Uterus (tissue), 4 donors: ENCODE measurements around the gene RBBP8NL. TPM values are rescaled to one million over a fixed set of nuclear protein-coding genes. Genes with fewer than 3 reads are reported as not detected.

Experiments used
- DNase-seq, 2 donors: peaks; one replicate each; pipeline ENCODE4 v3.0.0-alpha.2; 2019 to 2020
- H3K27ac ChIP-seq, 2 donors: fragments of 200-600 bp; sonication (generic); 1 replicate in 1 of 2; 2 replicates in 1 of 2; pipeline ENCODE4 v1.5.1; 2016 to 2018
- H3K27me3 ChIP-seq, 2 donors: fragments of 200-600 bp; sonication (generic); one replicate each; pipeline ENCODE4 v1.5.1; 2018 to 2019; ENCODE audit warnings: control low read depth in 1 of 2
- H3K36me3 ChIP-seq, 2 donors: fragments of 200-600 bp; sonication (generic); one replicate each; pipeline ENCODE4 v1.5.1; 2019; ENCODE audit warnings: control low read depth in 1 of 2
- H3K4me1 ChIP-seq, 2 donors: fragments of 200-600 bp; sonication (generic); one replicate each; pipeline ENCODE4 v1.5.1; 2018 to 2019; ENCODE audit warnings: control low read depth in 1 of 2
- H3K4me3 ChIP-seq, 2 donors: fragments of 200-600 bp; sonication (generic); 1 replicate in 1 of 2; 2 replicates in 1 of 2; pipeline ENCODE4 v1.5.1; 2018 to 2019; ENCODE audit warnings: mild to moderate bottlenecking in 1 of 2
- H3K9me3 ChIP-seq, 2 donors: fragments of 200-600 bp; sonication (generic); one replicate each; pipeline ENCODE4 v1.5.1; 2019; ENCODE audit warnings: control low read depth in 1 of 2
- POLR2A ChIP-seq, 2 donors: fragments of 450-650 bp; IDR thresholded peaks; one replicate each; pipeline ENCODE4 v1.6.1; 2016; ENCODE audit warnings: antibody characterized with exemption in 2 of 2, mild to moderate bottlenecking in 1 of 2, moderate library complexity in 1 of 2
- intact Hi-C: fragments of 100-400 bp; cut with DNase I; formaldehyde crosslinking; loops from one replicate; pipeline ENCODE4 v1.15.1; 2023; ENCODE audit warnings: low total_unique reads
- total RNA-seq, 4 donors: library from RNA; depleted of rRNA in 3 of 4; stranded (reverse); fragments of >200 nt in 3 of 4; gene quantifications; one replicate each; pipeline versions ENCODE4 v1.1.0 to v1.2.4, GENCODE V29; 2014 to 2023
- TF ChIP-seq, protein P1 (sequence below), 4 experiments: fragments of 200-600 bp in 2 of 4; fragments of 450-650 bp in 2 of 4; sonication (generic) in 2 of 4; IDR thresholded peaks; one replicate each; pipeline ENCODE4 v1.5.1; 2016 to 2019; ENCODE audit warnings: antibody characterized with exemption in 4 of 4, mild to moderate bottlenecking in 2 of 4, moderate library complexity in 1 of 4
- donor health status: DM: yes; HTN: yes; CAD: no.

Gene RBBP8NL, protein sequence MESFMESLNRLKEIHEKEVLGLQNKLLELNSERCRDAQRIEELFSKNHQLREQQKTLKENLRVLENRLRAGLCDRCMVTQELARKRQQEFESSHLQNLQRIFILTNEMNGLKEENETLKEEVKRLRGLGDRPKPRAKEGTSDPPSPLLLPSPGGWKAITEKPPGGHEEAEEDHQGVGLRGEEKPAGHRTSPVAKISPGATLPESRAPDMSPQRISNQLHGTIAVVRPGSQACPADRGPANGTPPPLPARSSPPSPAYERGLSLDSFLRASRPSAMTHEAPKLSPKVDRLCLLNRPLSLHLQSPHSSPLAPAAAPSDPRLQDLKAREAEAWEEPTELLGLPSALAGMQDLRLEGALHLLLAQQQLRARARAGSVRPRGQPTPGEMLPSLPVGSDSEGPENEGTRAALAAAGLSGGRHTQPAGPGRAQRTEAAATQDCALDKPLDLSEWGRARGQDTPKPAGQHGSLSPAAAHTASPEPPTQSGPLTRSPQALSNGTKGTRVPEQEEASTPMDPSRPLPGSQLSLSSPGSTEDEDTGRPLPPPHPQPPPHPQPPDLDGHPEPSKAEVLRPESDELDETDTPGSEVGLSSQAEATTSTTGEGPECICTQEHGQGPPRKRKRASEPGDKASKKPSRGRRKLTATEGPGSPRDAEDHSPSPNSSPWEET
- under 1 TPM in 1 of 4 donors, not detected in 3; 0.35 TPM for total RNA-seq

DNA sequence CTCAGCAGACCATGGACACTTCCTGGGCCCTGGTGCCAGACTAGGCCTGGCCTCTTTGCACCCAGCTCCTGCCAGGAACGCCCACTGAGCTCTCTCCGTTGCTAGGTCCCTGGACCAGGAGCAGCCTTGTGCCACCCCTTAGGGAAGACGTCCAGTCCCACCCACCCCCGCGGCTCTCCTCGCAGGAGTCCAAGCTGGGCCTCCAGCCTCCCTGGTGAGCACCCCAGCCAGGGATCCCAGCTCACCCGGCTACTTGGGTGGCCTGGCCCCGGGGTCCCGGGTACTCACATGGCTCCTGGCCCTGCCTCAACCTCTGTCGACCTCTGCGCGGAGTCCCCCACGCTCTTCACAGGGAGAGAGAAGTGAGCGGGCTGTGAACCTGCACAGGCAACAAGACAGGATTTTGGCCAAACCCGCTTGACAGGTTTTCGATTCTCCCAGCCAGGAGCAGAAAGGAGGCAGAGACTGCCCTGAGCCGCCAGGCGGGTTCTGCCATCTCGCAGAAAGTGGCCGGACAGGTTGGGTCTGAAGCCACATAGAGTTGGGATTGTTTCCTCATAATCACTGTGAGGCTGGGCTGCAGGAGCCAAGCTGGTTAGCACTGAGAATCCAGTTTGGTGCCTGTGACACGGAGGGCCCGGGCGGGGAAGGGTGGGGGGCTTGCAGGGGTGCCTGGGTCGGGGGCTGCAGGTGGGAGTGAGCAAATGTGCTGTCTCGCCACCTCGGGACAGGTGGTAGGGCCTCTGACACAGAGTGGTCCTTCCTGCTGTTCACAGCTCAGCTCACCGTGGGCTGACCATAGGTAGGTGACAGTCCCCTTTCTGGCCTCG, at the start of gene RBBP8NL:
Gene RBBP8NL (minus strand): TSS at position 368 of the 830 bp plus-strand sequence. CDS start 7,892 bp downstream, outside the sequence.
- H3K36me3 ChIP-seq = no peaks in the 10 kb centered on the region
- no peaks in the 10 kb centered on the region for H3K27me3 ChIP-seq
- no peak for DNase-seq
- intact Hi-C loops = no loop called here
- H3K9me3 ChIP-seq = no peaks in the 10 kb centered on the region
- no peaks in the 10 kb centered on the region for H3K4me1 ChIP-seq
- no peak within 1 kb of the TSS for H3K27ac ChIP-seq
- H3K4me3 ChIP-seq = no peak within 1 kb of the TSS
- no peak for TF ChIP-seq POLR2A (IDR thresholded peaks at IDR 0.05)
- TF ChIP-seq, protein P1, sequence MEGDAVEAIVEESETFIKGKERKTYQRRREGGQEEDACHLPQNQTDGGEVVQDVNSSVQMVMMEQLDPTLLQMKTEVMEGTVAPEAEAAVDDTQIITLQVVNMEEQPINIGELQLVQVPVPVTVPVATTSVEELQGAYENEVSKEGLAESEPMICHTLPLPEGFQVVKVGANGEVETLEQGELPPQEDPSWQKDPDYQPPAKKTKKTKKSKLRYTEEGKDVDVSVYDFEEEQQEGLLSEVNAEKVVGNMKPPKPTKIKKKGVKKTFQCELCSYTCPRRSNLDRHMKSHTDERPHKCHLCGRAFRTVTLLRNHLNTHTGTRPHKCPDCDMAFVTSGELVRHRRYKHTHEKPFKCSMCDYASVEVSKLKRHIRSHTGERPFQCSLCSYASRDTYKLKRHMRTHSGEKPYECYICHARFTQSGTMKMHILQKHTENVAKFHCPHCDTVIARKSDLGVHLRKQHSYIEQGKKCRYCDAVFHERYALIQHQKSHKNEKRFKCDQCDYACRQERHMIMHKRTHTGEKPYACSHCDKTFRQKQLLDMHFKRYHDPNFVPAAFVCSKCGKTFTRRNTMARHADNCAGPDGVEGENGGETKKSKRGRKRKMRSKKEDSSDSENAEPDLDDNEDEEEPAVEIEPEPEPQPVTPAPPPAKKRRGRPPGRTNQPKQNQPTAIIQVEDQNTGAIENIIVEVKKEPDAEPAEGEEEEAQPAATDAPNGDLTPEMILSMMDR (IDR thresholded peaks at IDR 0.05) = no peak

DNA sequence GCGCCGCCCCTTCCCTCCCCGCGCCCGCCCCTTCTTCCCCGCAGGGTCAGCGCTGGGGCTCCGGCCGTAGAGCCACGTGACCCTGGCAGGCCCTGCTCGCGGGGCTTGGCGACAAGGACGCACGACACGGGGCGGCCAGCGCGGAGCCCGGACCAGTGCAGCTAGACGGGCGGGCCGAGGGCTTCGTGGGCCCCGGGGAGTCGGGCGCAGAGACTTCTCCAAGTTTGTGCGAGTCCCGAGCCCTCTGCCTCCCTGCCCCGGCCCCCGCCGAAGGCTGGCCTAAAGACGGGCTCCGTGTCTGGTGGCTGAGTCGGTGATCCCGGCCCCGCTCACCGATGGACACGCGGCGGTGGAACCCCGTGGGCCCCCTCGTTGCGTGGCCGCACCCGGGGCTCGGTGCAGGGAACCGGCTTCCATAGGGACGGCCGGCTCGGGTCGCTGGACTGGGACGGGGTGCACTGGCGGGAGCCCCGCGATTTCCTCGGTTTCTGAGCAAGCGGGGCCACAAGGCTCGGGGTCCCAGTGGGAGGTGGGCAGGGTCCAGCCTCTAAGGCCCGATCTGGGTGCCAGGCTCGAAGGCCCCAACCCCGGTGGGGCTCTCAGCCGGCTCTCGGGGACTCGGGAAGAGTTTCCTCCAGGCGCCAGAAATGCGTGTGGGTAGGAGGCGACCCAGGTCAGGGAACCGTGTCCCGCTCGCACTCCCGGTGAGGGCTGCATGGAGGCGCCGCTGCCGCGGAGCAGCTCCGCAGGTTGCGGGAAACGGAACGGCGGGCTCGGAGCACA, 48.9 kb upstream of the RBBP8NL start:
- Histone ChIP-seq H3K27ac (peak overlapping the region in 1 of 2 donors; percentile 80), H3K4me1 (peaks cover 0 to 7% of the 10 kb centered on the region in 2 donors), H3K4me3 (peak overlapping the region; percentile 32 to 41), H3K9me3 (no peaks in the 10 kb centered on the region), H3K27me3 (no peaks in the 10 kb centered on the region), H3K36me3 (no peaks in the 10 kb centered on the region)
- DNase-seq = no peak
- intact Hi-C loops = no loop called here
- TF ChIP-seq POLR2A (IDR thresholded peaks at IDR 0.05) = no peak
- TF ChIP-seq, protein P1 (IDR thresholded peaks at IDR 0.05) = no peak

DNA sequence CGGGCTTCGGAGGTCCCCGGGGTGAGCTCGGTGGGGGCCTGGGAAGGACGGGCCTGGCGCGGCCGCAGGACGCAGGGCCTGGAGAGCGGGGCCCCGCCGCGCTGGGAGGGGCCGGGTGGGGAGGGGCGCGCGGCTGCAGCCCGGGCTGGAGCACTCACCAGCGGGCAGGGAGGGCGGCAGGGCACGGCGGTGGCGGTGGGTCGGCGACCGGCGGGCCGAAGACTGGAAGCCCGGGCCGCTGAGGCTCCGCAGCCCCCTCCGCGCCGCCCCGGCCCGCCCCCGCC, 48.4 kb upstream of the RBBP8NL start, which contains the start of gene GATA5:
Gene GATA5 (minus strand): TSS at position 224 of the 284 bp plus-strand sequence. CDS start 474 bp downstream, outside the sequence.
- TF ChIP-seq, protein P1 (IDR thresholded peaks at IDR 0.05) = no peak
- no peak for TF ChIP-seq POLR2A (IDR thresholded peaks at IDR 0.05)
- intact Hi-C loops = no loop called here
- H3K27me3 ChIP-seq = no peaks in the 10 kb centered on the region
- H3K36me3 ChIP-seq = no peaks in the 10 kb centered on the region
- DNase-seq = no peak
- H3K4me3 ChIP-seq = peak within 1 kb of the TSS; percentile 32 to 41
- peak within 1 kb of the TSS in 1 of 2 donors; percentile 80 for H3K27ac ChIP-seq
- no peaks in the 10 kb centered on the region for H3K9me3 ChIP-seq
- peaks cover 0 to 7% of the 10 kb centered on the region in 2 donors for H3K4me1 ChIP-seq

DNA sequence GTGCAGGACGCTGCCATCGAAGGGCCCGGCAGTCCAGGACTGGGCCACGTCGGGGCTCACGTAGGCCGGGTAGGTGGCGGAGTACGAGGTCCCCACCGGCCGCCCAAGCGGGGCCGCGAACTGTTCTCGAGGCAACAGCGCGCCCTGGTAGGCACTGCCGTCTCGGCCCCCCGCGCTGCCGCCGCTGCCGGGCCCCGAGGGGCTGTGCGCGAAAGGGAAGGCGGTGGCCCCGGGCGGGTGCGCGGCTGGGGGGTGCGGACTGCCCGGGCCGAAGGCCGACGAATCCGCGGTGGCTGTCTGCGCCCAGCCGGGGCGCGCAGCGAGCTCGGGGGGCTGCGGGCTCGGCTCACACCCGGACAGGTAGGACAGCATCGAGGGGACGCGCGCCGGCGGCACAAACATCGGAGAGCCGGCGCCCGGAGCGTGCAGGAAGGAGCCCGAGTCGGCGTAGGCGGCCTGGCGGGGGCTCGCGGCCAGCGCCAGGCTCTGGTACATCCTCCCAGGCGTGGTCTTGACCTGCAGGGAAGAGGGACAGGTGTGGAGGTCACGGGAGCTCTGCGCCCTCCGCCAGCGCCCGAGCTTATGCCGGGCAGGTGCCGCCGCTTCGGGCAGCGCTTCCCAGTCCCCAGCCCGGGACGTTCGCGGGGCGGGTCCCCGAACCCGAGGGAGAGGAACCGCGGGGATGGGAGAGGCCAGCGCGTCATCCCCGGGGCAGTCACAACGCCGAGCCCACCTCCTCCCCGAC, 47.9 kb upstream of the RBBP8NL start:
- no peaks in the 10 kb centered on the region for H3K36me3 ChIP-seq
- peak overlapping the region; percentile 32 to 41 for H3K4me3 ChIP-seq
- H3K4me1 ChIP-seq = peaks cover 0 to 7% of the 10 kb centered on the region in 2 donors
- peak overlapping the region in 1 of 2 donors; percentile 80 for H3K27ac ChIP-seq
- no peaks in the 10 kb centered on the region for H3K9me3 ChIP-seq
- no peak for TF ChIP-seq POLR2A (IDR thresholded peaks at IDR 0.05)
- TF ChIP-seq, protein P1 (IDR thresholded peaks at IDR 0.05) = no peak
- no peak for DNase-seq
- H3K27me3 ChIP-seq = no peaks in the 10 kb centered on the region
- intact Hi-C loops = no loop called here
